GM19467 (cell line): Measurements from ENCODE around the gene ZFYVE26.
"Not testable (repeated sequence)": the region's sequence is repeated elsewhere in the genome, so short reads cannot be mapped to it uniquely, and the experiment has no call there.

Experiments
- ATAC-seq: cut with Tn5 transposase; IDR thresholded peaks from one replicate; pipeline ENCODE4 v1.9.1; 2021; ENCODE audit warnings: mild to moderate bottlenecking, moderate library complexity; ENCODE audit not compliant: unreplicated experiment

The ZFYVE26 gene

GRCh38 chr14:67717048-67717447 is 99.3 kb downstream of the ZFYVE26 start:
- no peak for ATAC-seq

GRCh38 chr14:67710209-67710608 is 106.2 kb downstream of the ZFYVE26 start:
- no peak for ATAC-seq

GRCh38 chr14:67709796-67710195 is 106.6 kb downstream of the ZFYVE26 start:
- ATAC-seq: not testable (repeated sequence)

GRCh38 chr14:67709346-67709745 is 107.0 kb downstream of the ZFYVE26 start:
- ATAC-seq: not testable (repeated sequence)

DNA sequence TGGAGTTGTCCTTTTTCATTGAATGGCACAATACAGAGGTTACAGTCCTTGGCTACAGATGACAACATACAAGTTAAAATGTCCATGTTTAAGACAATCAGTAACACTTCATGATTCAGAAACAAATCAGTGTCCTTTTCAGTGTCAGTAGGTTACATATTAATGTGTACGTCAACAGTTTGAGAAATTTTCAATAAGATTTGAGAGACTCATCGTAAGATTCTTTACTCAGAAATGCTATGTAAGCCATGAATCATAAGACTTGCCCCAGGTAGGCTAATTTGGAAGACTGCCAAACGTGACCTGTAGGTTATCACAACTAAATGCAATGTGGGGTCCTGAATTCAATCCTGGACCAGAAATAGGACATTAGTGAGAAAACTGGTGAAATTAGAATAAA is 111.2 kb downstream of the ZFYVE26 start:
- ATAC-seq: no peak

DNA sequence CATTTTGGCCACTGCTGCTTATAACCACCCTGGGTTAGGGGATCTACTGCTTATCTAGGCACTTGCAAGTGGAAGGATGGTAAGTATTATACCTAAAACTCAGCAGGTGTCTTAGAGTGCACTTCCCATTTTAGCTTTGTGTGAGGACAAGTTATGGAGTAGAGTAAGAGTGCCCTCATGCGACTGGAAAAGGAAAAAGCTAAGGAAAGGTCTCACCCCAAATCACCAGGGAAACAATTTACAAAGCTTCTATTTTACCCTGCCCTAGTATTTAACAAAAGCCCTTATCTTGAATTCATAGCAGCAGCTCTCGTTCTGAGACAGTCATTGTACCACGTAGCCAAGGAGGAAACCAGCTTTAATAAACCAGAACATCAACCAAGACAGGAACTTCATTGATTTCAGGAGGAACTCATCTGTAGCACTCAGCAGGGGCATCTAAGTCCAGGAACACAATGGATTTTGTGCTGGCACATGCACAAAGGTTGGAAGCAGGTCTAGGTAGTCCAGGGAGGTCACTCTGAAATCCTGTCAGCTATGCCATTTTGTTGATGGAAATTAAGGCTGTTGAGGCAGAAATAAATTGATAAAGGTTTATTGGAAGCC is 111.8 kb downstream of the ZFYVE26 start:
- no peak for ATAC-seq

GRCh38 chr14:67703997-67704396 is 112.4 kb downstream of the ZFYVE26 start:
- ATAC-seq: no peak

DNA sequence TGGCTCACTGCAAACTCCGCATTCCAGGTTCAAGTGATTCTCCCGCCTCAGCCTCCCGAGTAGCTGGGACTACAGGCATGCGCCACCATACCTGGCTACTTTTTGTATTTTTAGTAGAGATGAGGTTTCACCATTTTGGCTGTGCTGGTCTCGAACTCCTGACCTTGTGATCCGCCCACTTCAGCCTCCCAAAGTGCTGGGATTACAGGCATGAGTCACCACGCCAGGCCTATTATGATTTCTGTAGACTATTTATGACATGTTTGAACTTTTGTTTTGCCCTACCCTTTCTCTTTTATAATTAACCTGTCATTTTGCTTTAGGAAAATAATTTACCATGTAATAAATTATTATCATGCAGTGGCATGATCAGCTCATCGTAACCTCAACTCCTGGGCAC is 114.9 kb downstream of the ZFYVE26 start, which contains the start of gene RDH12:
RDH12 (plus strand) TSS at position 395 of the 400 bp plus-strand sequence. CDS start 20,757 bp downstream, outside the sequence.
- ATAC-seq: not testable (repeated sequence)

DNA sequence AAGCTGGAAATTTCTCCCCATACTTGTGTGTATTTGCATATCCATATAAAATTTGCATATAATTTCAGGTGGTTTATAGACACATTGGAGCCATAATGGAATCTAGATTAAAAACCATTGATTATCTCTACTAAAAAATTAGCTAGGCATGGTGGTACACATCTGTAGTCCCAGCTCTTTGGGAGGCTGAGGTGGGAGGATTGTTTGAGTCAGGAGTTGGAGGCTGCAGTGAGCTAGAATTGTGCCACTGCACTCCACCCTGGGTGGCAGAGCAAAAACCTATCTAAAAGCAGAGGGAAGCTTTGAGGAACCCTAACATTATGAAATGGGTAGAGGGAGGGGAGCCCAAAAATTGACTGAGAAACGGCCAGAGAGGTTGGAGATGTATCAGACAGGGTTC is 118.2 kb downstream of the ZFYVE26 start:
- ATAC-seq: no peak

GRCh38 chr14:67697006-67697405 is 119.4 kb downstream of the ZFYVE26 start:
- no peak for ATAC-seq
